Endometrial microvascular endothelial cells (primary cell): ENCODE data around the gene ELOA. TPM values are rescaled to one million over a fixed set of nuclear protein-coding genes. Genes with fewer than 3 reads are reported as not detected.

Experiments
- total RNA-seq: library from RNA; depleted of rRNA; stranded (reverse); fragments of >200 nt; gene quantifications from one replicate; pipeline ENCODE4 v1.2.3, GENCODE V29; 2015; ENCODE audit errors: inconsistent ontology term

The ELOA gene
- total RNA-seq, 1 donor from 2014 or later: 32.5 TPM

Other genes starting within 250 kb of the ELOA start
- 2.1 TPM for gene E2F2, start 212.2 kb upstream of the ELOA start, total RNA-seq
- 302 TPM for gene ID3, start 184.0 kb upstream of the ELOA start, total RNA-seq
- 642 TPM for gene RPL11, start 51.7 kb upstream of the ELOA start, total RNA-seq
- 57.3 TPM for gene PITHD1, start 34.9 kb downstream of the ELOA start, total RNA-seq
- gene LYPLA2, start 47.7 kb downstream of the ELOA start, total RNA-seq: 167 TPM
- 86.0 TPM for gene GALE, start 57.3 kb downstream of the ELOA start, total RNA-seq
- gene HMGCL, start 82.0 kb downstream of the ELOA start, total RNA-seq: 33.5 TPM
- gene FUCA1, start 124.8 kb downstream of the ELOA start, total RNA-seq: 9.7 TPM
- not detected for gene CNR2, start 169.9 kb downstream of the ELOA start, total RNA-seq
- gene PNRC2, start 216.4 kb downstream of the ELOA start, total RNA-seq: 100 TPM
- gene SRSF10, start 236.9 kb downstream of the ELOA start, total RNA-seq: 68.3 TPM